Endothelial cell of umbilical vein (primary cell): Measurements from ENCODE around the gene SNX9. TPM values are rescaled to one million over a fixed set of nuclear protein-coding genes. Genes with fewer than 3 reads are reported as not detected.

Experiments used
- BruUV-seq: library from RNA; stranded (reverse); fragments of 400-500 nt; replicated peaks from 2 replicates; lab custom pipeline; 2021; lab: Mats Ljungman, UMichigan
- CTCF ChIA-PET: fragments of 300-600, 350-600 bp; sonication (Branson Sonifier 250); formaldehyde crosslinking; loops from one replicate; lab custom pipeline; 2021; ENCODE audit warnings: antibody characterized with exemption, inconsistent platforms; lab: Charles Lee
- POLR2A ChIA-PET: fragments of 300-600, 350-600 bp; sonication (Branson Sonifier 250); formaldehyde crosslinking; loops from one replicate; lab custom pipeline; 2021; ENCODE audit warnings: antibody characterized with exemption, inconsistent platforms; lab: Charles Lee
- DNase-seq: peaks from one replicate; pipeline ENCODE4 v3.0.0-alpha.2; 2011; ENCODE audit warnings: low read depth, low spot score
- FAIRE-seq: peaks from 2 replicates; lab custom pipeline; 2011; peaks lifted over from hg19 to GRCh38; lab: Jason Lieb, UNC
- H2AFZ ChIP-seq: 2 replicates; pipeline ENCODE4 v1.6.0; 2012; ENCODE audit warnings: low read depth, low read length, control low read depth, inconsistent platforms
- H3K27ac ChIP-seq: 2 replicates; pipeline ENCODE4 v1.5.1; 2011; ENCODE audit warnings: low read depth, mild to moderate bottlenecking, control low read depth, low read length, moderate library complexity; ENCODE audit not compliant: insufficient read depth
- H3K27me3 ChIP-seq, 2 experiments: 2 replicates each; pipeline versions ENCODE4 v1.6.0 to v1.6.1; 2011; ENCODE audit warnings: low read length in 2 of 2, mixed read lengths in 1 of 2; ENCODE audit not compliant: control insufficient read depth in 2 of 2, insufficient read depth in 2 of 2
- H3K36me3 ChIP-seq, 2 experiments: 2 replicates in 1 of 2; 3 replicates in 1 of 2; pipeline ENCODE4 v1.5.1; 2011; ENCODE audit warnings: low read length in 2 of 2, mild to moderate bottlenecking in 1 of 2, moderate library complexity in 1 of 2; ENCODE audit not compliant: control insufficient read depth in 2 of 2, insufficient read depth in 2 of 2; ENCODE audit errors: extremely low read depth in 1 of 2
- H3K4me1 ChIP-seq: 3 replicates; pipeline ENCODE4 v1.5.1; 2011; ENCODE audit warnings: mild to moderate bottlenecking, low read length; ENCODE audit not compliant: control insufficient read depth, insufficient read depth; ENCODE audit errors: extremely low read depth
- H3K4me2 ChIP-seq: 2 replicates; pipeline ENCODE4 v1.6.1; 2011; ENCODE audit warnings: low read length, control low read depth, mixed read lengths; ENCODE audit not compliant: insufficient read depth
- H3K4me3 ChIP-seq, 3 experiments: fragments of 200-600 bp in 1 of 3; sonication (generic), shearing (Covaris generic) in 1 of 3; replicated peaks in 1 of 3; 2 replicates each; pipeline ENCODE4 v1.5.1; 2011 to 2016; ENCODE audit warnings: control low read depth in 3 of 3, low read length in 3 of 3, mild to moderate bottlenecking in 2 of 3, inconsistent platforms in 1 of 3, low read depth in 1 of 3, moderate library complexity in 1 of 3; ENCODE audit not compliant: insufficient read depth in 1 of 3
- H3K79me2 ChIP-seq: 2 replicates; pipeline ENCODE4 v1.6.0; 2012; ENCODE audit warnings: low read length, inconsistent platforms; ENCODE audit not compliant: control insufficient read depth, insufficient read depth
- H3K9ac ChIP-seq: replicated peaks from 2 replicates; pipeline ENCODE3; 2011; ENCODE audit warnings: low read length, control low read depth; ENCODE audit not compliant: insufficient read depth; ENCODE audit errors: extremely low read depth
- H3K9me1 ChIP-seq: replicated peaks from 3 replicates; pipeline ENCODE4 v1.6.0; 2011; ENCODE audit warnings: mild to moderate bottlenecking, low read length; ENCODE audit not compliant: control insufficient read depth, insufficient read depth; ENCODE audit errors: extremely low read depth
- H3K9me3 ChIP-seq: replicated peaks from 2 replicates; pipeline ENCODE4 v1.5.1; 2012; ENCODE audit warnings: low read length, inconsistent platforms; ENCODE audit not compliant: control insufficient read depth, insufficient read depth
- H4K20me1 ChIP-seq: replicated peaks from 2 replicates; pipeline ENCODE3; 2011; ENCODE audit warnings: mild to moderate bottlenecking, low read length; ENCODE audit not compliant: control insufficient read depth, insufficient read depth; ENCODE audit errors: extremely low read depth
- CTCF ChIP-seq, 2 donors: IDR thresholded peaks; 1 replicate in 1 of 2; 2 replicates in 1 of 2; pipeline ENCODE4 v1.5.1; 2011; ENCODE audit warnings: low read length in 2 of 2, mild to moderate bottlenecking in 2 of 2, moderate library complexity in 2 of 2, control low read depth in 1 of 2, inconsistent platforms in 1 of 2, low read depth in 1 of 2; ENCODE audit not compliant: insufficient read depth in 1 of 2; ENCODE audit errors: extremely low read depth in 1 of 2
- EZH2 ChIP-seq: IDR thresholded peaks from 2 replicates; pipeline ENCODE4 v1.6.1; 2012; ENCODE audit warnings: borderline replicate concordance, low read depth, mild to moderate bottlenecking, moderate library complexity, low read length, inconsistent platforms; ENCODE audit not compliant: severe bottlenecking
- FOS ChIP-seq: IDR thresholded peaks from 2 replicates; pipeline ENCODE4 v1.6.1; 2011; ENCODE audit warnings: mild to moderate bottlenecking, low read length, moderate library complexity, borderline replicate concordance; ENCODE audit not compliant: insufficient read depth
- GATA2 ChIP-seq: IDR thresholded peaks from 2 replicates; pipeline ENCODE4 v1.7.0; 2011; ENCODE audit warnings: low read depth, mild to moderate bottlenecking, moderate library complexity, mixed read lengths, low read length; ENCODE audit not compliant: insufficient read length, insufficient read depth
- JUN ChIP-seq: IDR thresholded peaks from 2 replicates; pipeline ENCODE4 v1.6.1; 2011; ENCODE audit warnings: borderline replicate concordance, low read depth; ENCODE audit not compliant: insufficient read length, insufficient read depth
- MAX ChIP-seq: IDR thresholded peaks from 2 replicates; pipeline ENCODE4 v1.6.1; 2011; ENCODE audit not compliant: insufficient read depth, insufficient read length
- MYC ChIP-seq: IDR thresholded peaks from one replicate; pipeline ENCODE4 v1.6.1; 2011; ENCODE audit warnings: mild to moderate bottlenecking, low read depth, low read length
- POLR2A ChIP-seq: IDR thresholded peaks from 2 replicates; pipeline ENCODE4 v1.6.1; 2012; ENCODE audit warnings: low read depth, mild to moderate bottlenecking, control low read depth, low read length
- POLR2AphosphoS5 ChIP-seq: IDR thresholded peaks from 2 replicates; pipeline ENCODE4 v1.6.1; 2012; ENCODE audit warnings: low read depth, mild to moderate bottlenecking, control low read depth, low read length, moderate library complexity; ENCODE audit not compliant: insufficient read depth
- dilution Hi-C: fragments of 300-500 bp; cut with MboI; formaldehyde crosslinking; loops from one replicate; pipeline ENCODE4 v1.15.0; 2019; ENCODE audit warnings: low sequenced_read_pairs; ENCODE audit not compliant: extremely low pct_ligation_motif_present
- intact Hi-C: fragments of 100-400 bp; cut with micrococcal nuclease; formaldehyde crosslinking; loops from one replicate; pipeline ENCODE4 v1.10.0; 2022
- polyA plus RNA-seq, 4 experiments: library from polyadenylated mRNA; depleted of rRNA in 3 of 4; stranded (reverse) in 3 of 4; unstranded in 1 of 4; fragments of >200 nt; gene quantifications; 2 replicates each; pipeline versions ENCODE4 v1.2.1 to v1.2.3, GENCODE V29; 2011 to 2012; ENCODE audit warnings: missing spikeins in 1 of 4
- total RNA-seq: library from RNA; stranded (reverse); gene quantifications from 2 replicates; pipeline ENCODE4 v1.2.3, GENCODE V29; 2021

SNX9 gene
- total and polyA plus RNA-seq, 2 donors (not counting 3 experiments of a cell fraction or from before 2014, with no cell fraction given) = 27.5 to 54.5 TPM

GRCh38 chr6:157877573-157878438 is 54.8 kb downstream of the SNX9 start:
- no peaks in the 10 kb centered on the region for H3K27me3 ChIP-seq
- DNase-seq (no peak), FAIRE-seq (no peak)
- ChIA-PET CTCF (interaction anchor here (0.9 kb wide), 2 partner anchors 121 kb away, joined by 3 to 4 read pairs; no protein-coding TSS in a partner anchor), POLR2A (no interaction called here)
- H3K4me1 ChIP-seq = peaks cover 2% of the 10 kb centered on the region
- no peak overlapping the region for H2AFZ ChIP-seq
- no TSS peak for BruUV-seq
- H3K4me2 ChIP-seq = no peak overlapping the region
- H3K4me3 ChIP-seq = no peak overlapping the region
- no peaks in the 10 kb centered on the region for H4K20me1 ChIP-seq
- dilution Hi-C loops = no loop called here
- no peaks in the 10 kb centered on the region for H3K9me1 ChIP-seq
- H3K79me2 ChIP-seq = peaks cover 6% of the 10 kb centered on the region
- no peaks in the 10 kb centered on the region for H3K9me3 ChIP-seq
- no peak overlapping the region for H3K9ac ChIP-seq
- intact Hi-C loops = no loop called here
- no peak overlapping the region for H3K27ac ChIP-seq
- H3K36me3 ChIP-seq = peaks cover 16 to 19% of the 10 kb centered on the region in 2 experiments
- no peak for TF ChIP-seq POLR2AphosphoS5
- TF ChIP-seq MYC = no peak
- TF ChIP-seq CTCF (IDR thresholded peaks at IDR 0.05; ENCODE audit: extremely low read depth in 1 of 2, insufficient read depth in 1 of 2, low read depth in 1 of 2, low read length in 2 of 2) = no peak
- no peak for TF ChIP-seq JUN
- no peak for TF ChIP-seq GATA2
- no peak for TF ChIP-seq POLR2A
- no peak for TF ChIP-seq EZH2
- TF ChIP-seq FOS = no peak
- no peak for TF ChIP-seq MAX
